HFF-Myc (cell line): Measurements from ENCODE around the gene PPARA.

Experiments
- DNase-seq: peaks from one replicate; pipeline ENCODE4 v3.0.0-alpha.2; 2011; ENCODE audit warnings: low read depth; ENCODE audit errors: extremely low read depth
- H3K4me3 ChIP-seq: replicated peaks from 2 replicates; pipeline ENCODE4 v1.5.1; 2011; ENCODE audit warnings: low read depth, mild to moderate bottlenecking, control low read depth, low read length
- TF ChIP-seq, protein P1 (sequence below): IDR thresholded peaks from 2 replicates; pipeline ENCODE4 v1.5.1; 2012; ENCODE audit warnings: mild to moderate bottlenecking, low read depth, low read length, control low read depth; ENCODE audit errors: missing control alignments

The PPARA gene

DNA sequence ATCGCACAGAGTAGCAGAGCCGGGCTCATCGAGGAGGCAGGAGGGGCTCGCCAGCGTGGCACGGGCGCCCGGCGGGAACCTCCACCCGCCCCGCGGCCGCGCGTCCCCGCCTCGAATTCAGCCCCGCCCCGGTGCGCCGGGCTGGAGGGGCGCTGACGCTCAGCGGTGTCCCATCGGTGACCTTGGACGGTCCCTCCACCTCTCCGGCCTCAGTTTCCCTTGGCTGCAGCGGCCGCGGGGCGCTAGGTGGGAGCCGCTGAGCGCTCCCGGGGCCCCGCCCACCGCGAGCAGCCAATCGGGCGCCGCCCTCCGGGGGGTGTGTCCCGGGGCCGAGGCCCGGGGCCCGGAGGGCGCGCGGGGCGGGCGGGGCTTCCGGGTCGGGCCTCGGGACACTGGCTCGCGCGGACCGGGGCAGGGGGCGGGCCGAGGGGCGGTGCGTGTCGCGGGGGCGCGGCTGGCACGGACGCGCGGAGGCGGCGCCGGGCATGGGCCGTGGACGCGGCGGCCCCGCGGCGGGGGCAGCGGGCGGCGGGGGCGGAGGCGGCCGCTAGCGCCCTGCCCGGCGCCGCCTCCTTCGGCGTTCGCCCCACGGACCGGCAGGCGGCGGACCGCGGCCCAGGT lies at the start of gene PPARA:
PPARA (plus strand) TSS at position 493 of the 621 bp plus-strand sequence. CDS start 47,858 bp downstream, outside the sequence.
- no peak for DNase-seq
- H3K4me3 ChIP-seq = peak within 1 kb of the TSS; percentile 69
- TF ChIP-seq, protein P1, sequence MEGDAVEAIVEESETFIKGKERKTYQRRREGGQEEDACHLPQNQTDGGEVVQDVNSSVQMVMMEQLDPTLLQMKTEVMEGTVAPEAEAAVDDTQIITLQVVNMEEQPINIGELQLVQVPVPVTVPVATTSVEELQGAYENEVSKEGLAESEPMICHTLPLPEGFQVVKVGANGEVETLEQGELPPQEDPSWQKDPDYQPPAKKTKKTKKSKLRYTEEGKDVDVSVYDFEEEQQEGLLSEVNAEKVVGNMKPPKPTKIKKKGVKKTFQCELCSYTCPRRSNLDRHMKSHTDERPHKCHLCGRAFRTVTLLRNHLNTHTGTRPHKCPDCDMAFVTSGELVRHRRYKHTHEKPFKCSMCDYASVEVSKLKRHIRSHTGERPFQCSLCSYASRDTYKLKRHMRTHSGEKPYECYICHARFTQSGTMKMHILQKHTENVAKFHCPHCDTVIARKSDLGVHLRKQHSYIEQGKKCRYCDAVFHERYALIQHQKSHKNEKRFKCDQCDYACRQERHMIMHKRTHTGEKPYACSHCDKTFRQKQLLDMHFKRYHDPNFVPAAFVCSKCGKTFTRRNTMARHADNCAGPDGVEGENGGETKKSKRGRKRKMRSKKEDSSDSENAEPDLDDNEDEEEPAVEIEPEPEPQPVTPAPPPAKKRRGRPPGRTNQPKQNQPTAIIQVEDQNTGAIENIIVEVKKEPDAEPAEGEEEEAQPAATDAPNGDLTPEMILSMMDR = no peak

DNA sequence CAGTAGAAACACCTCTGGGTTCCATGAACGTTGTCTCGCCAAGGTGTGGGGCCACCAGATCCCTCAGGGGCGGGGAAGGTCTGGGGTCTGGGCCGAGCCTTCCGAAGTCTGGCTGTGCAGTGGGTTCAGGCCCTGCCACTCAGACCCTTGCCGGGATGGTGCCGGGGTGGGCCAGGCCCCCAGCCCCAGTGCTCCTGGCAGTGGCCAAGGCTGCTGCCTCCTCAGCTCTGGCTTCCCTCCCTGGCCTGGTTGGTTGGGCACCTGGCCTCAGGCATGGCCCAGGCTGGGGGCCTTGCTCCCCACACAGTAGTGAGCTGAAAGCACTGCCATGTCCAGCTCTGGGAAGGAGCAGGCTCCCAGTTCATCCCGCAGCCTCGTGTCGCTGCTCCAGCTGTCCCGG lies 48.2 kb upstream of the PPARA start:
- TF ChIP-seq, protein P1 = no peak
- DNase-seq = no peak
- no peak overlapping the region for H3K4me3 ChIP-seq

DNA sequence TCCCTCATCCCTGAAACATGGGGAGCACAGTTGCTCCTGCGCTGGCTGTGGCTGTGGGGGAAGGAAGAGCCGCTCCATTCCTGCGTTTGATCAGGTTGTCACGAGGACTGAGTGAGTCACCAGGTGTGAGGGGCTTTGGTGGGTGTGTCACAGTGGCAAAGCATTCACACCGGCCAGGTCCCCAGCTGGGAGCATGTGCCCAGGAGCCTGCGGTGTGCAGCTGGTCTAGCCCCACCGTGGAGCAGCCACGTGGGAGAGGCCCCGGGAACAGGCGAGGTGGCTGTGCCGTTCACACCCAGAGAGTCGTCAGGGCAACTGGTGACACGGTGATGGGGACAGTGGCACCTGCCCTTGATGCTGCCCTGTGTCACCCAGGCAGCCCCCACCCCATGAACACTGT lies 47.6 kb upstream of the PPARA start:
- no peak for DNase-seq
- H3K4me3 ChIP-seq = no peak overlapping the region
- TF ChIP-seq, protein P1 = no peak

DNA sequence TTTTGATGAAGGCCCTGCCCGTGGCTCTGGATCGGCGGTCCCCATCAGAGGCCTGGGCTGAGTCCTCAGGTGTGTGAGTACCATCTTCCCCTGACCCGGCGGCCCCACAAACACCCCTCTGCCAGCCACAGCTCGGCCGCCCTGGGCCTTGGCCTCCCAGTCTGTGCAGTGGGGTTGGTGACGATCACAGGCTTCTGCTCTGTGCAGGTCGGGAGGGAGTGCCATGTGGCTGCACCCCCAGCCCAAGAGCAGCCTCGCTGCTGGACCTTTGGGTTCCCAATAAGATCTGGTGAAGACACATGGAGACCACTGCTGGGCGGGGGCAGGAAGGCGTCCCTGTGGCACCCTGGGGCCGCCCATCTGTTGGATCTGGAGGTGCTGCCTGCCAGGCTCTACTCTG lies 47.1 kb upstream of the PPARA start:
- no peak for DNase-seq
- H3K4me3 ChIP-seq = no peak overlapping the region
- TF ChIP-seq, protein P1 = no peak

DNA sequence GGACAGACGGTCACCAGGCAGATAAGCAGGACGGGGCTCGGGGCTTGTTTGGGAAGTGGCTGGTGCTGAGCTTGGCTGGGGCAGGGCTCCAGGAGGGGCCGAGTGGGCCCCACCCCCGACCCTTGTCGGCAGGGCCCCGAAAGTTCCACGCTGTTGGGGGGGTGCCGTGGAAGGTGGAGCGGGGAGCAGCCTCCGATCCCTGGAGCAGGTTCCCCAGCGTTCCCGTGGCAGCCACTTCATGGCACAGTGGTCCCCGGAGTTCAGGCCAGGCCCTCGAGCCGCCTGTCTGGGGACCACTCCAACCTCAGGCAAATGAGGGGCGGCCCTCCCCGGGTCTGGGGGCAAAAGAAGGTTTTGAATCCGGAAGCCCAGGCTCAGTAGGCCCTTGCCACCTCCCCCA lies 46.7 kb upstream of the PPARA start:
- TF ChIP-seq, protein P1 = no peak
- no peak overlapping the region for H3K4me3 ChIP-seq
- DNase-seq = no peak

DNA sequence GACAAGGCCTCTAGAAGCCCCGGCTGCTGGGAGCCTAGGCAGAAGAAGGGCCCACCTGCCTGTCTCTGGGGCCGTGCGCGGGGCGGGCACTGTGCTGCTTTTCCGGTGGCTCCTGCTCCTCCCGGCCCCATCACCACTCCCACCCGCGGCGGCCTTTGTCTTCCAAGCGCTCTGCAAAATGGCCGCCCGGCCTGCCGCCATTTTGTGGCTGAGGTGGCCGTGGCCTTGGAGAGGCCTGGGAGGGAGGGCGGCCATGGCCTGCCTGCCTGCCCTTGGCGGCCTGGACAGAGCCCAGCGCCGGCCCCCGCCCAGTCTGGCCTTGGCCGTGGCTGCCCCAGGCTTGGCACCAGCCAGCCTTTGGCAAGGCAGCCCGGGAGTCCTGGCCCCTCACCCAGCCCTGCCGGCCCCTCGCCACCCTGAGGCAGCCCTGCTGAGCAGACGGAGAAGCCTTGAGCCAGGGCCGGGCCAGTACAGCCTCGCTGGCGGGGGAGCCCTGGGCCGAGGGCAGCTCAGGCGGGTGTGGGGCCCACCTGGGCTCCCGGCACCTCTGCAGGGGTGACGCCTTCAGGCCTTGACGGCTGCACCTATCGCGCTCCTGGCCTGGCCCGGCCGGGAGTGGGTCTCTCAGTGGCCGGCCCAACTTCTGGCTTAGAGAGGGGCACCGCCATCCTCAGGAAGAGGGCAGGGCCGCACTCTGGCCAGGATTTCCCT lies 46.0 kb upstream of the PPARA start:
- H3K4me3 ChIP-seq = no peak overlapping the region
- TF ChIP-seq, protein P1 = no peak
- DNase-seq = no peak
